SK-N-SH (cell line): ENCODE results near the gene TMEM150A. TPM values are rescaled to one million over a fixed set of nuclear protein-coding genes. Genes with fewer than 3 reads are reported as not detected.
A peak's percentile ranks its signal among the peaks of the same experiment; 100 is the strongest.

Experiments
- CTCF ChIA-PET: fragments of 300-600, 350-600 bp; formaldehyde crosslinking; extraction: SDS; loops from one replicate; lab custom pipeline; 2021; lab: Yijun Ruan, JAX
- POLR2A ChIA-PET: fragments of 350-600 bp; sonication (Branson Sonifier 250); formaldehyde crosslinking; extraction: SDS; loops from one replicate; lab custom pipeline; 2020; ENCODE audit warnings: antibody characterized with exemption, inconsistent platforms; lab: Yijun Ruan, JAX
- DNase-seq: peaks from one replicate; pipeline ENCODE4 v3.0.0; 2012
- H2AFZ ChIP-seq: fragments of 200-600 bp; sonication (generic); 2 replicates; pipeline ENCODE4 v1.8.1; 2016; ENCODE audit warnings: antibody characterized with exemption, mild to moderate bottlenecking, low read depth
- H3F3A ChIP-seq: fragments of 200-600 bp; sonication (generic); replicated peaks from 2 replicates; pipeline ENCODE3; 2016; ENCODE audit warnings: antibody characterized with exemption, mild to moderate bottlenecking; ENCODE audit not compliant: insufficient read depth
- H3K27ac ChIP-seq, 2 experiments: fragments of 200-500 bp in 1 of 2; fragments of 200-600 bp in 1 of 2; sonication (Bioruptor generic) in 1 of 2; sonication (generic), shearing (Covaris generic) in 1 of 2; 2 replicates each; pipeline versions ENCODE4 v1.5.1 to v1.6.1; 2014 to 2016; ENCODE audit warnings: low read depth in 2 of 2, inconsistent platforms in 1 of 2, low read length in 1 of 2, mild to moderate bottlenecking in 1 of 2, mixed read lengths in 1 of 2
- H3K27me3 ChIP-seq: fragments of 200-600 bp; sonication (generic), shearing (Covaris generic); 2 replicates; pipeline ENCODE4 v1.6.1; 2016; ENCODE audit warnings: mixed run types; ENCODE audit not compliant: insufficient read depth
- H3K36me3 ChIP-seq, 2 experiments: fragments of 200-500 bp in 1 of 2; fragments of 200-600 bp in 1 of 2; sonication (Bioruptor generic) in 1 of 2; sonication (generic) in 1 of 2; replicated peaks in 1 of 2; 2 replicates each; pipeline versions ENCODE3 to v1.5.1; 2014 to 2016; ENCODE audit warnings: low read length in 1 of 2, mild to moderate bottlenecking in 1 of 2; ENCODE audit not compliant: insufficient read depth in 2 of 2, control insufficient read depth in 1 of 2
- H3K4me1 ChIP-seq, 2 experiments: fragments of 200-500 bp in 1 of 2; fragments of 200-600 bp in 1 of 2; sonication (Bioruptor generic) in 1 of 2; sonication (generic), shearing (Covaris generic) in 1 of 2; 2 replicates each; pipeline versions ENCODE4 v1.5.1 to v1.6.1; 2014 to 2016; ENCODE audit warnings: low read depth in 1 of 2, low read length in 1 of 2, mixed run types in 1 of 2; ENCODE audit not compliant: insufficient read depth in 2 of 2, control insufficient read depth in 1 of 2
- H3K4me2 ChIP-seq: fragments of 200-600 bp; sonication (generic), shearing (Covaris generic); 2 replicates; pipeline ENCODE4 v1.6.1; 2017; ENCODE audit warnings: mixed run types
- H3K4me3 ChIP-seq, 2 experiments: fragments of 200-500 bp in 1 of 2; fragments of 200-600 bp in 1 of 2; sonication (Bioruptor generic) in 1 of 2; sonication (generic), shearing (Covaris generic) in 1 of 2; 2 replicates each; pipeline versions ENCODE4 v1.5.1 to v1.8.1; 2014 to 2016; ENCODE audit warnings: low read depth in 2 of 2, inconsistent platforms in 1 of 2, low read length in 1 of 2, mild to moderate bottlenecking in 1 of 2, mixed read lengths in 1 of 2, moderate library complexity in 1 of 2
- H3K79me2 ChIP-seq: fragments of 200-600 bp; sonication (generic); 2 replicates; pipeline ENCODE4 v1.8.1; 2017; ENCODE audit warnings: mild to moderate bottlenecking; ENCODE audit not compliant: insufficient read depth
- H3K9ac ChIP-seq: fragments of 200-600 bp; sonication (generic); 2 replicates; pipeline ENCODE4 v1.6.1; 2017; ENCODE audit warnings: mixed run types
- H3K9me2 ChIP-seq: fragments of 200-600 bp; sonication (generic); 2 replicates; pipeline ENCODE4 v1.6.1; 2017; ENCODE audit warnings: mixed run types
- H3K9me3 ChIP-seq: fragments of 200-600 bp; sonication (generic); 2 replicates; pipeline ENCODE4 v1.6.1; 2017; ENCODE audit warnings: mixed run types, mild to moderate bottlenecking, moderate library complexity
- H4K20me1 ChIP-seq: fragments of 200-600 bp; sonication (generic); 2 replicates; pipeline ENCODE4 v1.6.1; 2017; ENCODE audit warnings: mild to moderate bottlenecking, mixed run types; ENCODE audit not compliant: insufficient read depth
- ELF1 ChIP-seq: IDR thresholded peaks from 2 replicates; pipeline ENCODE4 v1.4.0; 2012
- EZH2phosphoT487 ChIP-seq: fragments of 200-600 bp; sonication (generic); IDR thresholded peaks from 2 replicates; pipeline ENCODE4 v1.6.1; 2017; ENCODE audit warnings: low read depth, mixed run types, mild to moderate bottlenecking, antibody characterized with exemption, moderate library complexity, borderline replicate concordance
- FOXJ3 ChIP-seq: sonication (generic); formaldehyde crosslinking; IDR thresholded peaks from 2 replicates; pipeline ENCODE4 v1.5.1; 2020; ENCODE audit warnings: mild to moderate bottlenecking, missing genetic modification reagents
- JUND ChIP-seq: IDR thresholded peaks from 2 replicates; pipeline ENCODE4 v1.4.0; 2012
- MEF2A ChIP-seq: IDR thresholded peaks from 2 replicates; pipeline ENCODE4 v1.4.0; 2012; ENCODE audit warnings: low read depth, borderline replicate concordance
- MXI1 ChIP-seq: IDR thresholded peaks from 2 replicates; pipeline ENCODE4 v1.6.1; 2012; ENCODE audit warnings: mild to moderate bottlenecking, low read depth, low read length, improper control_type of control experiment
- NFIC ChIP-seq: IDR thresholded peaks from 2 replicates; pipeline ENCODE4 v1.4.0; 2012; ENCODE audit warnings: borderline replicate concordance
- RAD21 ChIP-seq: IDR thresholded peaks from 2 replicates; pipeline ENCODE4 v1.6.1; 2012; ENCODE audit warnings: mild to moderate bottlenecking, low read length
- TCF12 ChIP-seq: IDR thresholded peaks from 2 replicates; pipeline ENCODE4 v1.4.0; 2012
- TEAD4 ChIP-seq: IDR thresholded peaks from 2 replicates; pipeline ENCODE4 v1.4.0; 2012; ENCODE audit warnings: mild to moderate bottlenecking, borderline replicate concordance; ENCODE audit not compliant: insufficient read depth
- WGBS: methylation state at CpG from one replicate; pipeline ENCODE4 v1.1.6; 2017; ENCODE audit warnings: low lambda C conversion rate; 5-methylcytosine and 5-hydroxymethylcytosine counted together
- polyA plus RNA-seq, 3 experiments: library from polyadenylated mRNA; depleted of rRNA; stranded (reverse); fragments of >200 nt; gene quantifications; 2 replicates each; pipeline ENCODE4 v1.2.3, GENCODE V29; 2012
- TF ChIP-seq, protein P1 (sequence below): IDR thresholded peaks from 2 replicates; pipeline ENCODE4 v1.4.0; 2012; ENCODE audit warnings: low read depth, borderline replicate concordance
- TF ChIP-seq, protein P2 (sequence below): IDR thresholded peaks from 2 replicates; pipeline ENCODE4 v1.4.0; 2012; ENCODE audit warnings: low read depth
- TF ChIP-seq, protein P3 (sequence below): IDR thresholded peaks from 2 replicates; pipeline ENCODE4; 2012
- TF ChIP-seq, protein P4 (sequence below): fragments of 150-350 bp; IDR thresholded peaks from 2 replicates; pipeline ENCODE4 v1.6.1; 2017; ENCODE audit warnings: antibody characterized with exemption, low read length, low read depth, borderline replicate concordance

Gene TMEM150A
- polyA plus RNA-seq, 1 of the 3 experiments (the other 2 are of a cell fraction) = 20.2 TPM

DNA sequence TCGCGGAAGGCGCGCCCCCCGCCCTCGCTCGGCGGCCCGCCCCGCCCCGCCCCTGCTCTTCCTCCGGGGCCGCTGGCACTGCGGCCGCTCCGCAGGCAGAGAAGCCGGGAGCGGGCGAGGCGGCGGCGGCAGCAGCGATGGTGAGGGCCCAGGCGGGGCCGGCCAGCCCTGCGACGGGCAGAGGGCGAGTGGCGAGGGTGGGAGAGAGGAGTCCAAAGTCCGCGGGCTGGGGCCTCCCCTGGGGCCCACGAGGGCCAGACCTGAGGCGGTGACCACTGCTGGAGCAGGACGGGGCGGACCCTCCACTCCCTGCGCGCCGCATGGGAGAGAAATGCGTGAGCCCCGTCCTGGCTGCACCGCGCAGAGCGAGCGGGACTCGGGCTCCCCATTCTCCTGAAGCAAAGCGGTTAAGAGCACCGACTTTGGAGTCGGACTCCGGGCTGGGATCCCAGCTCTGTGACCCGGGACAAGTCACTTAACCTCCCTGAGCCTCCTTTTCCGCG is 18.1 kb downstream of the TMEM150A start, which contains the start of gene VAMP5 (continued):
- TF ChIP-seq, protein P1, sequence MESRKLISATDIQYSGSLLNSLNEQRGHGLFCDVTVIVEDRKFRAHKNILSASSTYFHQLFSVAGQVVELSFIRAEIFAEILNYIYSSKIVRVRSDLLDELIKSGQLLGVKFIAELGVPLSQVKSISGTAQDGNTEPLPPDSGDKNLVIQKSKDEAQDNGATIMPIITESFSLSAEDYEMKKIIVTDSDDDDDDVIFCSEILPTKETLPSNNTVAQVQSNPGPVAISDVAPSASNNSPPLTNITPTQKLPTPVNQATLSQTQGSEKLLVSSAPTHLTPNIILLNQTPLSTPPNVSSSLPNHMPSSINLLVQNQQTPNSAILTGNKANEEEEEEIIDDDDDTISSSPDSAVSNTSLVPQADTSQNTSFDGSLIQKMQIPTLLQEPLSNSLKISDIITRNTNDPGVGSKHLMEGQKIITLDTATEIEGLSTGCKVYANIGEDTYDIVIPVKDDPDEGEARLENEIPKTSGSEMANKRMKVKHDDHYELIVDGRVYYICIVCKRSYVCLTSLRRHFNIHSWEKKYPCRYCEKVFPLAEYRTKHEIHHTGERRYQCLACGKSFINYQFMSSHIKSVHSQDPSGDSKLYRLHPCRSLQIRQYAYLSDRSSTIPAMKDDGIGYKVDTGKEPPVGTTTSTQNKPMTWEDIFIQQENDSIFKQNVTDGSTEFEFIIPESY = no peak
- TF ChIP-seq MXI1 = no peak

DNA sequence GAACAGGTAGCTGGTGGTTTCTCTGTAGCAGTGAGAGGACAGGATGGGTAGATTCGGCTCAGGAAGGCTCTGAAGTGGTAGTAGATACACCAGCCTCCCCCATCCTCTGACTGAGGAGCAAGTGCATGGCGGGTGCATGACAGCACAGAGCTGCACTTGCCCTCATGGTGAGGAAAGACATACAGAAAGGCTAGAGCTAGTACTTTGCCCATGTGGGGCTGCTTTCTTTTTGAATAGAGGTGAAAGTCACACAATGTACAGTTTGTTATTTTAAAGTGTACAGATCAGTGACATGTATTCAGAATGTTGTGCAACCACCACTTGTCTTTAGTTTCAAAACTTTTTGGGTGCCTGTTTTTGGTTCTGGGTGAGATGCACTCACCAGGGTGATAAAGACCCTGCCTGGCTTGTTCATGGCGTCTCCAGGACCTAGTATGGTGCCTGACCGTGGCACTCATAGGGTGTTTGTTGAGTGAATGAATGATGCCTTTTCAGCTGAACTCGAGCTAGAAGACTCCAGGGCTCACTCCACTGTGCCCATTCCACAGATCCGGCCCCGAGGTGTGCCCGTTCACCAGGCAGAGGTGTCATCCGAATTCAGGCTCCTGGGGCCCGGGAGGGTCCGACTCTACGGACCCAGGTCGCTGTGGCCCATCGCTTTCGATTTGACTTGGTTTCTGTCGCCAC is 18.7 kb downstream of the TMEM150A start:
- Histone ChIP-seq H3K36me3 (no peaks in the 10 kb centered on the region), H3K9me2 (no peaks in the 10 kb centered on the region), H2AFZ (no peak overlapping the region), H3K9me3 (no peaks in the 10 kb centered on the region), H3K4me1 (peaks cover 10 to 11% of the 10 kb centered on the region in 2 experiments; a peak in 2 of 4 replicates), H3K4me3 (peak overlapping the region in 1 of 2 experiments; percentile 24; a peak in 1 of 4 replicates), H3F3A (no peaks in the 10 kb centered on the region), H3K27ac (no peak overlapping the region), H4K20me1 (no peaks in the 10 kb centered on the region), H3K79me2 (no peaks in the 10 kb centered on the region), H3K27me3 (no peaks in the 10 kb centered on the region), H3K4me2 (no peak overlapping the region), H3K9ac (no peak overlapping the region)
- TF ChIP-seq, protein P2, sequence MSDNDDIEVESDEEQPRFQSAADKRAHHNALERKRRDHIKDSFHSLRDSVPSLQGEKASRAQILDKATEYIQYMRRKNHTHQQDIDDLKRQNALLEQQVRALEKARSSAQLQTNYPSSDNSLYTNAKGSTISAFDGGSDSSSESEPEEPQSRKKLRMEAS = no peak
- TF ChIP-seq RAD21 (no peak), NFIC (no peak), TEAD4 (no peak), EZH2phosphoT487 (no peak), MEF2A (no peak), TCF12 (no peak), JUND (no peak), FOXJ3 (CRISPR knock-in tag) (no peak), ELF1 (no peak)
- TF ChIP-seq, protein P3, sequence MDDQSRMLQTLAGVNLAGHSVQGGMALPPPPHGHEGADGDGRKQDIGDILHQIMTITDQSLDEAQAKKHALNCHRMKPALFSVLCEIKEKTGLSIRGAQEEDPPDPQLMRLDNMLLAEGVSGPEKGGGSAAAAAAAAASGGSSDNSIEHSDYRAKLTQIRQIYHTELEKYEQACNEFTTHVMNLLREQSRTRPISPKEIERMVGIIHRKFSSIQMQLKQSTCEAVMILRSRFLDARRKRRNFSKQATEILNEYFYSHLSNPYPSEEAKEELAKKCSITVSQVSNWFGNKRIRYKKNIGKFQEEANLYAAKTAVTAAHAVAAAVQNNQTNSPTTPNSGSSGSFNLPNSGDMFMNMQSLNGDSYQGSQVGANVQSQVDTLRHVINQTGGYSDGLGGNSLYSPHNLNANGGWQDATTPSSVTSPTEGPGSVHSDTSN = no peak
- TF ChIP-seq, protein P4, sequence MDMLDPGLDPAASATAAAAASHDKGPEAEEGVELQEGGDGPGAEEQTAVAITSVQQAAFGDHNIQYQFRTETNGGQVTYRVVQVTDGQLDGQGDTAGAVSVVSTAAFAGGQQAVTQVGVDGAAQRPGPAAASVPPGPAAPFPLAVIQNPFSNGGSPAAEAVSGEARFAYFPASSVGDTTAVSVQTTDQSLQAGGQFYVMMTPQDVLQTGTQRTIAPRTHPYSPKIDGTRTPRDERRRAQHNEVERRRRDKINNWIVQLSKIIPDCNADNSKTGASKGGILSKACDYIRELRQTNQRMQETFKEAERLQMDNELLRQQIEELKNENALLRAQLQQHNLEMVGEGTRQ = no peak
- no peak for DNase-seq
- ChIA-PET POLR2A (interaction anchor here (0.6 kb wide), 1 partner anchor 16 kb away, joined by 6 read pairs; no protein-coding TSS in a partner anchor), CTCF (interaction anchor here (1.0 to 1.4 kb wide), 2 partner anchors 163 to 164 kb away, joined by 3 read pairs; no protein-coding TSS in a partner anchor)
- WGBS = 70% methylated on average over 9 of the region's 16 CpGs
